ENCODE data around the gene RFPL2. TPM values are rescaled to one million over a fixed set of nuclear protein-coding genes. Genes with fewer than 3 reads are reported as not detected.
"Not testable (repeated sequence)": the region's sequence is repeated elsewhere in the genome, so short reads cannot be mapped to it uniquely, and the experiment has no call there.

RFPL2 gene
- total RNA-seq, 1 experiment from 2014 or later: 0.48 TPM

GRCh38 chr22:32197553-32198226 lies 7.2 kb downstream of the RFPL2 start:
- Mint-ChIP-seq H3K27me3 (ENCODE audit: low read depth) (peaks cover 21% of the 10 kb centered on the region), H3K4me1 (peaks cover 17% of the 10 kb centered on the region)
- CTCF ChIA-PET; H3K9me3 Mint-ChIP-seq; H3K27ac Mint-ChIP-seq; POLR2A ChIA-PET; ATAC-seq; H3K4me3 Mint-ChIP-seq; H3K36me3 Mint-ChIP-seq; DNase-seq (ENCODE audit: low spot score): not testable (repeated sequence)

GRCh38 chr22:32195900-32196299 lies 9.0 kb downstream of the RFPL2 start:
- ATAC-seq: not testable (repeated sequence)

GRCh38 chr22:32193346-32193745 lies 11.5 kb downstream of the RFPL2 start:
- H3K4me1 Mint-ChIP-seq; H3K9me3 Mint-ChIP-seq; POLR2A ChIA-PET; H3K4me3 Mint-ChIP-seq; ATAC-seq; DNase-seq (ENCODE audit: low spot score); H3K36me3 Mint-ChIP-seq; H3K27ac Mint-ChIP-seq; H3K27me3 Mint-ChIP-seq (ENCODE audit: low read depth): not testable (repeated sequence)
- CTCF ChIA-PET: interaction anchor here (1.3 kb wide), 1 partner anchor 9 kb away, joined by 4 read pairs; no protein-coding TSS in a partner anchor

More at GRCh38 chr22:32195900-32196299, 9.0 kb downstream of the RFPL2 start:
- H3K4me1 Mint-ChIP-seq; DNase-seq (ENCODE audit: low spot score); H3K9me3 Mint-ChIP-seq; H3K27me3 Mint-ChIP-seq (ENCODE audit: low read depth); H3K36me3 Mint-ChIP-seq; H3K27ac Mint-ChIP-seq; H3K4me3 Mint-ChIP-seq; POLR2A ChIA-PET; CTCF ChIA-PET: not testable (repeated sequence)

- H3K9me3 Mint-ChIP-seq; CTCF ChIA-PET; H3K4me3 Mint-ChIP-seq; H3K4me1 Mint-ChIP-seq; H3K27ac Mint-ChIP-seq; H3K27me3 Mint-ChIP-seq (ENCODE audit: low read depth); H3K36me3 Mint-ChIP-seq; DNase-seq (ENCODE audit: low spot score); POLR2A ChIA-PET; ATAC-seq: not testable (repeated sequence)
These were observed 13.9 kb downstream of the RFPL2 start for GRCh38 chr22:32191021-32191420.

GRCh38 chr22:32185821-32186220 lies 19.1 kb downstream of the RFPL2 start:
- no peak overlapping the region for H3K27ac Mint-ChIP-seq
- no peaks in the 10 kb centered on the region for H3K4me1 Mint-ChIP-seq
- H3K4me3 Mint-ChIP-seq: no peak overlapping the region
- ChIA-PET POLR2A (no interaction called here), CTCF (no interaction called here)
- ATAC-seq: no peak
- no peaks in the 10 kb centered on the region for H3K9me3 Mint-ChIP-seq
- H3K36me3 Mint-ChIP-seq: no peaks in the 10 kb centered on the region
- H3K27me3 Mint-ChIP-seq (ENCODE audit: low read depth): no peaks in the 10 kb centered on the region; the same call in 1 of the 2 replicates
- DNase-seq (ENCODE audit: low spot score): no peak
- TF ChIP-seq TP53 (CRISPR knock-in tag; IDR thresholded peaks at IDR 0.05) (no peak), E2F4 (CRISPR knock-in tag; IDR thresholded peaks at IDR 0.05; ENCODE audit: borderline replicate concordance, low read depth) (no peak), NFE2L1 (CRISPR knock-in tag; IDR thresholded peaks at IDR 0.05) (no peak), JAZF1 (CRISPR knock-in tag; IDR thresholded peaks at IDR 0.05) (no peak), ESRRA (CRISPR knock-in tag; IDR thresholded peaks at IDR 0.05; ENCODE audit: borderline replicate concordance) (no peak), NR1H2 (CRISPR knock-in tag; IDR thresholded peaks at IDR 0.05) (no peak), ZBTB21 (CRISPR knock-in tag; IDR thresholded peaks at IDR 0.05; ENCODE audit: borderline replicate concordance) (no peak), FOXJ3 (CRISPR knock-in tag; IDR thresholded peaks at IDR 0.05; ENCODE audit: borderline replicate concordance) (no peak), ZNF138 (CRISPR knock-in tag; conservative IDR thresholded peaks at IDR 0.05) (no peak), KAT7 (CRISPR knock-in tag; IDR thresholded peaks at IDR 0.05; ENCODE audit: borderline replicate concordance) (no peak)

- ChIA-PET POLR2A (no interaction called here), CTCF (interaction anchor here (0.9 kb wide), 1 partner anchor 18 kb away, joined by 4 read pairs; no protein-coding TSS in a partner anchor)
- no peaks in the 10 kb centered on the region for H3K36me3 Mint-ChIP-seq
- no peak for DNase-seq (ENCODE audit: low spot score)
- no peaks in the 10 kb centered on the region for H3K4me1 Mint-ChIP-seq
- H3K4me3 Mint-ChIP-seq: no peak overlapping the region
- H3K27me3 Mint-ChIP-seq (ENCODE audit: low read depth): peaks cover 2% of the 10 kb centered on the region; the same call in 1 of the 2 replicates
- no peaks in the 10 kb centered on the region for H3K9me3 Mint-ChIP-seq
- ATAC-seq: no peak
- no peak overlapping the region for H3K27ac Mint-ChIP-seq
- TF ChIP-seq JUN (CRISPR knock-in tag; IDR thresholded peaks at IDR 0.05): no peak
- no peak for TF ChIP-seq FOXJ3 (CRISPR knock-in tag; IDR thresholded peaks at IDR 0.05; ENCODE audit: borderline replicate concordance)
- TF ChIP-seq ARID4B (CRISPR knock-in tag; IDR thresholded peaks at IDR 0.05; ENCODE audit: borderline replicate concordance): no peak
- no peak for TF ChIP-seq CREM (CRISPR knock-in tag; IDR thresholded peaks at IDR 0.05)
- TF ChIP-seq ESRRA (CRISPR knock-in tag; IDR thresholded peaks at IDR 0.05; ENCODE audit: borderline replicate concordance): no peak
- no peak for TF ChIP-seq NFYB (CRISPR knock-in tag; conservative IDR thresholded peaks at IDR 0.05; ENCODE audit: low read depth)
- TF ChIP-seq ZBTB43 (CRISPR knock-in tag; IDR thresholded peaks at IDR 0.05): no peak
These were observed 21.2 kb downstream of the RFPL2 start for GRCh38 chr22:32183625-32184024.

Measured in WTC11 (cell line).